ENCODE data around the gene TIMP1.
"Not testable (repeated sequence)": the region's sequence is repeated elsewhere in the genome, so short reads cannot be mapped to it uniquely, and the experiment has no call there.

Gene TIMP1

GRCh38 chrX:47574076-47574546, 8.1 kb upstream of the TIMP1 start:
- no peak for DNase-seq

DNA sequence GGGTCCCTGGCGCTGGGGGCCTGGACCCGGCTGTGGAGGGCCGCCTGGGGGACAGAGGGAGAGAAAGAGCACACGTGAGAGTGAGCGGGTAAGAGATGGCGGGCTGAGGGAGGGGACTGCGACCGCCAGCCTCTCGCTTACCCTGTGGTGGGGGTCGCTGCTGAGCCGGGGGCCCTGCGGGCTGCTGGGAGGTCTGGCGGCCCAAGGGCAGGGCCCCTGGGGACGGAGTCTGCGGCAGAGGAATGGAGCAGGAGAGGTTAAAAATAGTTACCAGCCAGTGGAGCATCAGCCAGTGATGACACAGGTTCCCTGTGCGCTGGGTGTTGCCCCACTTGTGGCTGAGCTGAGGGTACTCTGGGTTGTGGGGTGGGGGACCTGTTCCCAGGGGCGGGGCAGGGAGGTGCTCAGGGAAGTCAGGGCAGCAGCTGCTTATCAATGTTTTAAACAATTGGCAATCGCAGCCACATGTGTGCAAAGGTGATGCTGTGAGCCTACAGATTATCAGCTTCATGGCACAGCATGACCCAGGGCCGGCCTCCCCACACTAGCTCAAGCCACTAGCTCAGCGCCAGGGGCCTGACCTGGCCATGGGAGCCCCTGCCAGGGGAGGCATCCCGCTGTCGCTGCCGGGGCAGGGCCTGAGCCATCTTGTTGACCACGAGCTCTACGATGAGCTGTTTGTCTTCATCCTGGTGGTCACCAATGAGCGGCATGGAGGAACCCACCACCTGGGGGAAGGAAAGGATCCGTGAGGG, 7.5 kb upstream of the TIMP1 start:
- no peak for DNase-seq

GRCh38 chrX:47576021-47576898, 6.0 kb upstream of the TIMP1 start:
- DNase-seq = no peak

- no peak for DNase-seq
These were observed 4.8 kb upstream of the TIMP1 start for GRCh38 chrX:47577424-47577823.

GRCh38 chrX:47577901-47578300, 4.3 kb upstream of the TIMP1 start:
- no peak for DNase-seq

DNA sequence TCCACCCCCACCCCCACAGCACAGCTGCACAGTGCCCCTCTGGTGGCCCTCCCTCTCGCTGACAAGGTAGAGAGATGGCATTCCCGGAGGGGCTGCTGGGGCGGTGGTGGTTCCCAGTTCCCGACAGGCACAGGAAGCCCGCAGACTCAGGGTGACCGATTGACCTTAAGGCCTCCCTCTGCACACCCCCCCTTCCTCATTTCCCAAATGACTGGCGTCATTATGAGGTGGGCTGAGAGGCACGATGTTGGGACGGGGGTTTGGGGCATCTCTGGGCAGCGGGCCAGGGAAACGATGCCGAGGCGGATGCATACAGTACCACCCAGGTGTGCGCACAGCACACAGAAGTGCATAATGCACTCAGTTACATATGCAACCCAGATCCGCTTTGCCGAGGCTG, 3.5 kb upstream of the TIMP1 start:
- DNase-seq = no peak

DNA sequence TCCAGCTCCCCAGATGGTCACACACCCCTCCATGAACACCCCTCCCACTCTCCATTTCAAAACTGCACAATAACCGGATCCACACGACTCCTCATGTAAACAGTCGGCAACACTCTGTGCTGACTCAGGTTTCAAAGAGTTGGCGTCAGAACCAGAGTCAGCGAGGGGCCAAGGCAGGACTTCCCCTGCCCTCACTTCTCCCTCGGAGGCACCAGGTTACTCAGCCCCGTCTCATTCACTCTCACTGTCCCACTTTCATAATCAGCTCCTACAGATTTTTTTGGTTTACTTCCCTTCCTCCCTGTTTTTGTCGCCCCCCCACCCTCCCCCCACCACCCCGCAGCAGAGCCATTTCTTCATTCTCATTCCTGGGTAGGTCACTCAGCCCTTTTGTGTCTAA, 2.7 kb upstream of the TIMP1 start:
- no peak for DNase-seq

DNA sequence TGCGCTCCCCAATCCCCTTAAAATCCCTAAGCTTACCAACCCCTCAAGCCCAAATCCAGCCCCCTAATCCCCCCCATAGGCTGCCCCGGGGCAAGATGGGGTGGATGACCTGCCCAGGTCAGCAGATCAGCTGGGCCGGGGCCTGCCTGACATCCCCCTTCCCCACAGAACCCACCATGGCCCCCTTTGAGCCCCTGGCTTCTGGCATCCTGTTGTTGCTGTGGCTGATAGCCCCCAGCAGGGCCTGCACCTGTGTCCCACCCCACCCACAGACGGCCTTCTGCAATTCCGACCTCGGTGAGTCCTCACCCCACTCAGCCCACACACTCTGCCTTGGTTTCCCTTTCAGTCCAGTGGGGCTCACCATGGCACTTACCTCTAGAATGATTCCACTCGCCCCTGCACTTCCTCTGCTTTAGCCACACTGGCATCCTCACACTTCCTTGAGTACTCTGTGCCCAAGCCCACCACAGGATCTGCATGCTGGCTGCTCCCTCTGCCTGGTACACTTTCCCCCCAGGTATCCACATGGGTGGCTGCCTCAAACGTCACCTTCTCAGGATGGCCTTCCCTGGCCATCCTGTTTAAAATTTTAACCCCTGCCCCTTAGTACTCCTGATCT, 1.1 kb downstream of the TIMP1 start:
- DNase-seq = no peak

GRCh38 chrX:47584714-47585113, 2.5 kb downstream of the TIMP1 start:
- no peak for DNase-seq

- no peak for DNase-seq
These were observed 3.0 kb downstream of the TIMP1 start for GRCh38 chrX:47585273-47585672.

- DNase-seq = no peak
These were observed 4.0 kb downstream of the TIMP1 start for GRCh38 chrX:47586043-47586787.

- DNase-seq = no peak
These were observed 5.1 kb downstream of the TIMP1 start for GRCh38 chrX:47587091-47587891.

GRCh38 chrX:47587906-47588735, 5.9 kb downstream of the TIMP1 start:
- no peak for DNase-seq

- DNase-seq = no peak
These were observed 8.7 kb downstream of the TIMP1 start for GRCh38 chrX:47590984-47591383.

- no peak for DNase-seq
These were observed 11.3 kb downstream of the TIMP1 start for GRCh38 chrX:47593522-47593921.

DNA sequence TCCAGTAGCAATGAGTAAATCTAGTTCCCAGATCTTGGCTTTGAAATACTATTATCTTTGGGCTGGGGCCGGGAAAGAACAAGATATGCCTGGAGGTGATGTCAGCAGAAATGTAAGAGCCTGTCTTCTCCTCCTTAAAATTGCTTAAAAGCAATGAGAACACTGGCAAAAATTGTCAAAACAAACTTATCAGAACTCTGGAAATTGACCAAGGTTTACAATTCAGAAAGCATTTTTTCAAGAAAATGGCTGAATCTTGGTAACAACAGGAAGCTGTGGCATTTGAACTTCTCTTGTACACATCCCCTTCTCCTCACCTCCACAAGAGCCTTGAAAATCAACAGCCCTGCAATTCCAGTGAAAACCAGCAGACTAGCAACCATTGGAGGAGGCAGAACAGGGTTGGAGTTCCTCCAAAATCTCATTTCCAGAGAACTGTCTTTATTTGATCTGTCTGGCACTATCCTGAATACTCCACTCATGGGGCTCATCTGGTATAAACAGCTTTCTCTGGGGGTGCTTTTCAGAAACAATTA, 13.5 kb downstream of the TIMP1 start:
- DNase-seq = no peak

GRCh38 chrX:47596256-47596655, 14.0 kb downstream of the TIMP1 start:
- no peak for DNase-seq

DNA sequence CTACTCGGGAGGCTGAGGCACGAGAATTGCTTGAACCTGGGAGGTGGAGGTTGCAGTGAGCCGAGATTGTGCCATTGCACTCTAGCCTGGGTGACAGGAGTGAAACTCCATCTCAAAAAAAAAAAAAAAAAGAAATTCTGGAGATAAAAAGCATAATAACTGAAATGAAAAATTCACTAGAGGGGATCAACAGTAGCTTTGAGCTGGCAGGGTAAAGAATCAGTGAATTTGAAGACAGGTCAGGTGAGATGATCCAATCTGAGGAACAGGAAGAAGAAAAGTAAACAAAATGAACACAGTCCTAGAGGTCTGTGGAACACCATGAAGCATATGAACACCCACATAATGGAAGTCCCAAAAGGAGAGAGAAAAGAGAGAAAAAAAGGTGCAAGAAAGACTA, 15.0 kb downstream of the TIMP1 start:
- DNase-seq = no peak

- not testable (repeated sequence) for DNase-seq
These were observed 20.9 kb downstream of the TIMP1 start for GRCh38 chrX:47603125-47603524.

DNA sequence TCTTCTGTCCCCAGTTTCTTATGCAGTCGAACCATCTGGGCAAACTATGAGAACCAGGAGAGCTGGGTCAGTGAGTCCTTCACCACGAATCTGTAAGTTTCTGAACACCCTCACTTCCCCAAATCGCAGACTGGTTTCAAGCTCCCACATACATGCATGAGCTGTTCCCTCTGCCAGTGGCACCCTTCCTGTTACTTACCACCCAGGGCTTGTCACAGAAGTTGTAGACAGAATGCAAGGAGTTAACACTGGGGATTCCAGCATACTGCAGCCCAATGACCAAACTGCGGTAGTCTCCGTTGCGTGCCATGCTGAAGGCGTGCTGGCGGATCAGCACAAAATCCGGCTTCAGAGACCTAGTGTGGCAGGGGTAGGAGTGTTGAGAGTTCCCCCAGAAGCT, 22.8 kb downstream of the TIMP1 start:
- DNase-seq = no peak

DNA sequence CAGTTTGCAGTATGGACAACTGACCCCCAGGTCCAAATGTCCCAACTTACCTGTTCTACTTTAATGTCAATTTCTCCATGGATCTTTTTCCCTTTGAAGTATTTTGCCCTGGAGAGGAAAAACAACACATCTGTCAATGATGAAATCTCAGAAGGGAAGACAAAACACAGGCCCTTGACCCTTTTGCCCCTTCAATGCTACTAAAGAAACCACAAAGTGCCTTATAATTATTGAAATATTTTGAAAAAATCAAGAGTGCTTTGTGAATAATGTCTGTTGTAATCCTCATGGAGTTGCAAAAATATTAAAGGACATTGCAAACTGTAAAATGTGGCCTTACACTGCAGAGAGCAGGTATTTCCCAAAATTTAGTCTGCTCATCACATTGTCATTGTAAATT, 24.9 kb downstream of the TIMP1 start:
- no peak for DNase-seq

All from NCI-H748 treated with DMSO at 0.1 percent for 48 hours (cell line).